ENCODE data around the gene TRIP4.

Gene TRIP4

DNA sequence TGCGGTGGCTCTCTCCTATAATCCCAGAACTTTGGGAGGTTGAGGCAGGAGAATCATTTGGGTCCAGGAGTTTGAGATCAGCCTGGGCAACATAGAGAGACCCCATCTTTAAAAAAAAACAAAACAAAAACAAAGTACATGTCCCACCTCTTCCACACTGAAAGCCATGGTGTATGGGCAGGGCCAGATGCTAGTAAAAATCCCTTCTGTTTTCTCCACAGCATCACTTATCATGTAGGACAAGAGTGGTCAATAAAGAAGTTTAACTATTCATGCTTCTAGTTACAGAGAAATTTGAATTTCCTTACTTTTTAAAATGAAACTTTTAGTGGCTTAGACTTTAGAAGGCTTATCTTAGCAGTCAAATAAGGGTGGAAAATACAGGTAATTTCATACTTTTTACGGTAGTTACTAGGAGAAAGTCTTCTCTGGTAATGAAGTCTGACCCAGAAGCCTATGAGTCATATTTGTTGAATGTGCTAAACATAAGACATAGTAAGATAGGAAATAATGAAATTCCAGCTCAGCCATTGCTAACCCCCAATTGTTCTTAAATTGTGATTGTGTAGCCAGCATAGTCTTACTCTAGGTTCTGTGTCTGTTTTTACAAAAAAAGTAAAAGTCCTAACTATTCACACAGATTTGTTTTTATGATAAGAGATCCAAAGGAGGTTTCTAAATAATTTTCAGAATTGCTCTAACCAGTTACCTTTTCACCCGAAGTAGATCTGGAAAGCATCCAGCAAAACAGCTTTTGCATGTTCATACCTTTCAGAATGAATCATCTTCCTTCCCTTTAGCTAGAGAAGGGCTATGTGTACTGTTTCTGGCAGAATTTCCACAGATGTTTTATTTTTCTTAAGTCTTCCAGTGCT is 56.3 kb downstream of the TRIP4 start:
- FAIRE-seq (peak; percentile 99), DNase-seq (ENCODE audit: insufficient read length, low spot score) (no peak)

DNA sequence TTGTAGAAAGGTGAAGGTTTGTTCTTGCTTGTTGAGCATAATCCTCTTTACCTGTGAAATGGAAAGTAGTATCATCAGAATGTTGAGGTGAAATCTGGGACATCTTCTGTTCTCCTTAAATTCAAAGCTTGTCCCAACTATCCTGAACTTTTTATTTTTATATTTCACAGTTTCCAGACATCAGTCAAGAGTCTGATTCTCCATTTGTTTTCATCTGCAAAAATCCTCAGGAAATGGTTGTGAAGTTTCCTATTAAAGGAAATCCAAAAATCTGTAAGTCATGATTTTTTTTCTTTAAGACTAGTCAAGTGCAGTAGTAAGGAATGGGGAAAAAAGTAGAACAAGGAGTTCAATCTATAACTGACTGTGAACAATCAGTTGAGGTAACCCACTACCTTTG is 57.2 kb downstream of the TRIP4 start:
- DNase-seq (ENCODE audit: insufficient read length, low spot score) (no peak), FAIRE-seq (peak; percentile 21)

DNA sequence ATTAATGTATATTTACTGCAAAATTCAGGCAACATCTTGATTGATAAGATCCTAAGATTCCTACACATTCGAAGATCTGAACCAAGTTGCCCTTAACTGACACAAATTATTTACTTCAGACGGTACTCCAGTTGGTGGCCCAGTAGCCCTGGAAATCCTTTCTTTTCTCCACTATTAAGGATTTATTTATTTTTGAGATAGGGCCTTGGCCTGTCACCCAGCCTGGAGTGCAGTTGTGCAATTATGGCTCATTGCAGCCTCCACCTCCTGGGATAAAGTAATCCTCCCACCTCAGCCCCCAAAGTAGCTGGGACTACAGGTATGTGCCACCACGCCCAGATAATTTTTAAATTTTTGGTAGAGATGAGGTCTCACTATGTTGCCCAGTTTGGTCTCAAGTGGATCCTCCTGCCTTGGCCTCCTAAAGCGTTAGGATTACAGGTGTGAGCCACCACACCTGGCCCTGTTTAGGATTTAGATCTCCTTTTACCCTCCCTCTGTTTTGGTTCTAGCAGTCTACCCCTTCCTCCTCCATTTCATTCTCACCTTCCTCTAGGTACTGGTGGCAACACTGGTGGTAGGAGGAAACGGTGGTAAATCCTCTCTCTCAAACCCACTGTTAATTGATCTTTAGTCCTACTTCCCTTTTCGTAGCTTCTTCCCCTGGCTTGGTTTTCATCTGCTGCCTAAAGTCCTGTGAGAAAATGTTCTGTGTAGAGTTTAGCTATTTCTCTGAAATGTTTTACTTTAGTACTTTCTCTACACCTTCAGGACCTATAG is 60.1 kb downstream of the TRIP4 start:
- DNase-seq (ENCODE audit: insufficient read length, low spot score) (no peak), FAIRE-seq (peak; percentile 92)

DNA sequence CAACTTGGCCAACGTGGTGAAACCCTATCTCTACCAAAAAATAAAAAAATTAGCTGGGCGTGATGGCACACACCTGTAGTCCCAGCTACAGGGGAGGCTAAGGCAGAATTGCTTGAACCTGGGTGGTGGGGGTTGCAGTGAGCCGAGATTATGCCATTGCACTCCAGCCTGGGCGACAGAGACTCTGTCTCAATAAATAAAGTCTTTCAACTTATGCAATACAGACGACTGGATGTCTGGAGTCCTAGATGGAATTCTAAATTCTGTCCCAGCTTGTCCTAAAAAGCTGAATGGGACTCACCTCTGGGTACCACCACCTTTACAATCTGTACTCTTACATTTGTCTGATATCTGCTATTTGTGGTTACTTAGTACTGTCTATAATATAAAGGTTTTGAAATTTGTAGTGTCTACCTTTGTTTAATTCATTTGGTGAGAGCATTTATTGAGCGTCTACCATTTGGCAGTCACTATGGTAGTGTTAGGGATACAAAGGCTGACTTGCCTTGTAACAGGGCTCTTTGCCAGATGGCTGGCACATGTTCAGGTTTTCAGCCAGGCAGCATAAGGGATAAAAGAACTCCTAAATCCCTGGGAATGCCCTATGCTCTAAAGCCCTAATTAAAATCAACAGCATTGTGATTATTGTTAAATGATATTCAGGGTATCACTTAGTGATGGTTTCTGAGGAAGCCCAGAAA is 65.5 kb downstream of the TRIP4 start:
- DNase-seq (ENCODE audit: insufficient read length, low spot score) (no peak), FAIRE-seq (no peak)

DNA sequence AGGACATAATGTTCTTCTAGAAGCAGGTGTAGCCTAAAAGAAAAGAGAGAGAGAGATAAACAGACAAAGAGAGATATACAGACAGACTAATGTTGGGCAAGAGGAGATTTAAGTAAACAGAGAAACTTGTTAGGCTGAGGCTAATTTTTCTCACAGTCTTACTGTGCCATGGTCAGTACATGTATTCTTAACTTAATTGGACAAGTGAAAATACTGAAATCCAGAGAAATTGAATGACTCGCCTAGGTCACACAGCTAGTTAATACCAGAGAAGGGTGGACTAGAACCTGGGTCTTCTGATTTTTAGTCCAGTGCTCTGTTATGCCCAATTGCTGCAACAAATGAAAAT is 66.0 kb downstream of the TRIP4 start:
- no peak for DNase-seq (ENCODE audit: insufficient read length, low spot score)
- FAIRE-seq = no peak

DNA sequence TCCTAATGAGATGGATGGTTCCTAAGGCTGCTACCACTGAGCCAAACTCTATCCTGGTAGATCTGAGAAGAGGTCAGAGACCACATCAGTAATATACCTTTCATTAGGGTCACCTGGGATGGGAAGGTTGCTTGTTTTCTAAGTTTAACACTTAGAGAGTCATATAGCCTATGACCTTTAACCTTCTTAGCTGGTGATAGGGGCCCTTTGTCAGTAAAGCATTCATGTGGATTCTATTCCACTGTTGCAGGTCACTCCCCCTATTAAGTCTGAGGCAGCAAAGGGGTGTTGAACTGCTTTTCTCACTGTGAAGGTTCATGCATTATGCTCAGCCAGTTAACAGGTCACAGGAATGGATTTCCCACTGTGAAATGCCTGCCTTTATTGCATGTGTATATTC is 66.6 kb downstream of the TRIP4 start:
- DNase-seq (ENCODE audit: insufficient read length, low spot score) (no peak), FAIRE-seq (no peak)

DNA sequence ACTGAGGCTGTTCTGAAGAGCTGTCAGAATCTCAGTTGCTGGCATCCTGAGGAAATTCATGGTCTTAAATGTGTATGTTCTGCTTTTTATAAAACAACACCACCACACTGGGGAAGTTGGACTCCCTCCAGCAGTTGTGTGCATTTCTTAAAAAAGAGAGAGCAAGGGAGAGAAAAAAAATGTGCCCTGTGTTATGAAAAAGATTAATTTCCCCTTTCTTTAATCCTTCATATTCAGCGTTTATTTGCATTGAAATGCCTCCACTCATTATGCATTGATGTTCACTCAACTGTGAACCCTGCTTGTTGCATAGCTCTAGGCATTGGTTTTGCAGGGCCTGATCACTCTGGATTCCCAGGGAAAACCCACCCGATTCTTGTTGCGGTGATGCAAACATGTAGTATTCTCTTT is 68.3 kb downstream of the TRIP4 start:
- FAIRE-seq = no peak

DNA sequence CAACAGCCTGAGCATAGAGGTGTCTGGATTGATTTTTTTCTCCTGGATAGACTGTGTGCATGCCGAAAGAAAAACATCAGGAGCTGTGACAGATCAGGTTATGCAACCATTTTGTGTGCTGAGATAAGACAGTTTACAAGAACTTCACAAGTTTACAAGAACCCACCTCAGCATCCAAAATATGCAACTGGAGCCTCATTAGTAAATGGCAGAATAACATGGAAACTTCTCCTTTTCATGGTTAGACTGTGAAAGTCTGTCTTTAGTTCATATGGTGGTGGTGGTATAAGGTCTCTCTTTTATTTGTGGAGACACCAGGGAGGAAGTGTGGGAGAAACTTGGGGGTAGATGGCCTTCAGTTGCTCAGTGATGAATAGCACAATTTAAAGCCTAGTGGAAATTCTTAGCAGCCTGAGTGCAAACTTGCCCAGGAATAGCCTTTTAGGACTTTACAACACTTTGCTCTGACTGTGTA is 69.0 kb downstream of the TRIP4 start:
- DNase-seq (ENCODE audit: insufficient read length, low spot score) (no peak), FAIRE-seq (peak; percentile 74)

More for the DNA sequence above, 68.3 kb downstream of the TRIP4 start:
- DNase-seq (ENCODE audit: insufficient read length, low spot score) = no peak

DNA sequence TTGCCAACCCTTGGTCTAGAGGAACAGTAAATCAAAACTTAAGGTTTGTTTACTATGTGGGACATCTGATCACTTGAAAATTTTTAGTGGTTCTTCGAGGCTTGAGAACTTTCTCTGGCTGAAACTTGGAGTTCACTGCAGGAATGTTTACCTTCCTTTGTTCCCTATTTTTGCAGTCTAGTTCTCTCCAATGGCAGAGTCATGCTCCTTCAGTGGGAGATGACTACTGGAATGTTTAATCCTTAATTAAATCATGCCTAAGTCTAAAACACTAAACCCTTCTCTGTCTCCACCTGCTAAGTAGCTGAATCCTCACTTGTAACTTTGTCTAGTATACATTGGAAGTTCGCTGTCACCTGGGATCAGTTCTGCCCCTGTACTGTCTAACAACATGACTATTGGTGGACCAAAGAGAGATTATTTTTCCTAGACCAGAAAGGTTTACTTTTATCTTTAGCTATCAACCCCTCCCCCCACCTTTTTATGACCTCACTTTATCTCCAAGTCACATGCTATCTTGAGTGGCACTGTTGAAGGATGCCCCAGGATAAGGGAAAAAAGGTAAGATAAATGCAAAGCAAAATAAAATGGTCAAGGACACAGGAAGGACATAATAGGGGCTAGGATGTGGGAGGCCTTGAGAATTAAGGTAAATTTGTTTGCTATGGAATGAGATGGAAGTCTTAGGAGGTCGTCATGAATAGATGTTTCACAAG is 71.6 kb downstream of the TRIP4 start:
- FAIRE-seq = no peak
- DNase-seq (ENCODE audit: insufficient read length, low spot score) = no peak

DNA sequence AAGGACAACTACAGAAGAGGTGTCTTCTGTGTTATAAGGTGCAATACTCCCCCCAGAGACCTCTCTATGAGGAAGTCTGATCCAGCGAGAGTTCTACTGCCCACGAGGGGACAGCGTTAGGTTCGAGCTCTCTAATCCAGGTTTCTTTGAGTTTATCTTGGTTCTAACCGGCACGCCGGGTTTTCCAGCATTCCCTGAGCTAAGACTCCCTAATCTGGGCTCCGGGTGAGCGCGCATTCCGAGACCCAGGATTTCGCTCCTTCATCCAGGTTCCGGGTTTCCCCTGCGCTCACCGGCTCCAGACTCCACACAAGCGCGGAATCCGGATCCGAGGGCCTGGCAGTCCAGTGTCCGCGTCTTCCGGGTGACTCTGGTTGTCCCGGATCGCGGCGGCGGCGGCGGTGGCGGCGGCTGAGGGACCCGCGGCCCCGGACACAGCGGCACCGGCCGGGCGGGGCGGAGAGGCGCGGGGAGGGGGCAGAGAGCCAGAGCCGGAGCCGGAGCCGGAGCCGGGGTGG is 72.6 kb downstream of the TRIP4 start, which contains the start of gene ZNF609:
ZNF609 (plus strand) TSS at position 373 of the 518 bp plus-strand sequence. CDS start 38,842 bp downstream, outside the sequence.
- no peak for FAIRE-seq

DNA sequence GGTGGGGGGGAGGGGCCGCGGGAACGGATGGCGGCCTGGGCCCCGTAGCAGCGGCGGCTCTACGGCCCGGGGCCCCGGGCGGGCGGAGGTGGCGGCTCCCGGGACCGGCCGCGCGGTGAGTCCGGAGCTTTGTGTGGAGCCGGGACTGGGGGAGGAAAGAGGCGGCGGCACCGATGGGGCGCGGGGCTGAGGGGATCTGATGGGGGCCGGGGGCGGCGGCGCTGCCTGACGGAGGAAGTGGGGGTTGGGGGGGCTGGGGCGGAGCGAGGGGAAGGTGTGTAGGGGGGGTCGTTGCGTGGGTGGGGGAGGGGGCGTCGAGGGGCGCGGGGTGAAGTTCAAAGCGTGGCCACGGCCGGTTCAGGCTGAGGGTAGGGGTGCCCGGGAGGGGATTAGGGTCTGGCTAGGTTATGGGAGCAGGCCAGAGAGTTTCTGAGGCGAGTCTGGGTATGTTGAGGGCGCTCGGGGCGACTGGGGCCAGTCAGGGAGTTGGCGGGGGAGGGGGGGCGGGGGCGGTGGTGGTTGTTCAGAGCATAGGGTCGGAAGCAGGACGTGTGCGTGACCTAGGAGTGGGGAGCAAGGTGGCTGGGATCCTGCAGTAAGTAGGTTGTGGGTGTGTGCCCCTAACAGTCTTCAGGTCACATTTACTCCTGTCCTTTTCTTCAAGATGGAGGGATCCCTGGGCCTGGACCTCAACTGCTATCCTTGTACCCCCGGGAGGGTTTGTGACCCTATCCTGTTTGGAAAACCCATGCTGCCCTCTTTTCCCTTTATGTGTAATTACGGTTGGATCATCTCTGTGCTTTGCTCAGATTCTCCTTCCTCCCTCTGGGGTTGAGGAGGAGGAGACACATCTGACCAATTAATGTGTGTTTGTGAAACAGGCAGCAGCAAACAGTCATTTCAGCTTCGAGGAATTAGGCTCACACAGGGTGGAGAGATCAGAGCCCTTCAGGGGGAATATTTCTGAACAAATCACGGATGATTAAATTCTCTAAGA is 73.4 kb downstream of the TRIP4 start:
- FAIRE-seq (peak; percentile 91), DNase-seq (ENCODE audit: insufficient read length, low spot score) (peak; percentile 42)

More for the DNA sequence above, 72.6 kb downstream of the TRIP4 start, which contains the start of gene ZNF609:
- peak; percentile 73 for DNase-seq (ENCODE audit: insufficient read length, low spot score)

DNA sequence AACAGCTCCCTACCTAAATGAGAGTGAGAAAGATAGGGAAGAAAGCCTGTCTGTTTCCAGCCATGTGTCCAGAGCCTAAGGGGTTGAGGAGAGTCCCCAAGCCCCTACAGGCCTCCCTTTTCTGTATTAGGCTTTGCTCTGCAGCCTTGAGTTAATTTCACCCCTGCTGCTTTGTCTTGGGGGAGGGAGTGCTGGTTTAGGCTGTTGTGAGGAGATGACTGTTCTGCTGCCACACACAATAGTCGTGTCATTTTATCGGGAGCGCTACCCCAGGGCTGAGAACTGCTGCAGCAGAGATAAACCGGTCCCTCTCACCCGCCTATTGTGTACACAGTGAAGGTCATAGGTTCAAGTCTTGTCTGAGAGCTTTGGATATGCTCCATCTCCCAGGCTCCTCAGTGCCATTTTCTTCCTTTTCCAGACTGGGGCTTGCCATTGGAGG is 74.1 kb downstream of the TRIP4 start:
- FAIRE-seq = no peak
- no peak for DNase-seq (ENCODE audit: insufficient read length, low spot score)

DNA sequence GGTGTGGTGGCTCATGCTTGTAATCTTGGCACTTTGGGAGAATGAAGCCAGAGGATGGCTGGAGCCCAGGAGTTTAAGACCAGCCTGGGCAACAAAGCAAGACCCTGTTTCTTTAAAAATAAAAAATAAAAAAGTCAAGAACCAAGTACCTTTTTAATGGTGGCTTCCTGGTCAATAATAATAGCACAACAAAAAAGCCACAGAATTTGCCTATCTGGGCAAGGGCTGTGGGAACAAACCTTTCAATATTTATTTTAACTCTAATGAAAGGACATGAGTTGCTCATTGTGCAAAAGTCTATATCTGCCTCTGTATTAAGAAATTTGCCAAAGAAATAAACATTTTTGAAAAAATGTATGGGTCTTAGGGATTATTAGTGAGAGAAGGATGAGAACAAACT is 74.9 kb downstream of the TRIP4 start:
- no peak for FAIRE-seq
- no peak for DNase-seq (ENCODE audit: insufficient read length, low spot score)

DNA sequence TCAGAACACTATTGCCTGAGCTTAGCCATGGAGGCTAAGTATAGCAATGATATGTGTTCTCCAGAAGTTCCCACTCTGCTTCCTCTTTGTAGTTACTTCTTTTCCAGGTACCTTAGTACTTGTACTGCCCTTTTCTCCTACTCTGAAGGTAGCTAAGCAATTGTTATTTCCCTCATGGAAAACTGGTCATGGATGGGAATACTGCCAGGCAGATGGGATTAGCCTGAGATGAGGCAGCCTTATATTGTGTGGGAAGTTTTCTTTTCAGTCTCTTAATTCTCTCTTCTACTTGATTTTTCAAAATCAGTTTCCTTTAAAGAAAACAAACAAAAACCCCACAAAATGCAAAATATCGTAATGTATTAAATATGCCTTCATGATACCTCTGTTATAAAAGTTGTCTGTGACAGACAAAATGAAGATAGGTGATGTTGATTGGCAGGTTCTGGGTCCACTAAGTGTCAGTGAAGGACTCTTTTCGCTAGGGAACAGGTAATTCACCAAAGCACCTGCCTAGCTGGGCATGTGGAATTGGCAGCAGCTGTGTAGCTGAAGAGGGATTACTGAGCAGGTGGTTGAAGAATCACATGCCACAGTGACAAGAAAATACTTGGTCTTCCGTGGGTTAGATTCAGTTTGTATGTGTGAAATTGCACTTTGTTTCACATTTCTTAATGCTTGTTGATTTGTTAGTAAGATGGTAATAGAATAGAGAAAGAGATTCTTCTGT is 76.8 kb downstream of the TRIP4 start:
- DNase-seq (ENCODE audit: insufficient read length, low spot score) (no peak), FAIRE-seq (no peak)

DNA sequence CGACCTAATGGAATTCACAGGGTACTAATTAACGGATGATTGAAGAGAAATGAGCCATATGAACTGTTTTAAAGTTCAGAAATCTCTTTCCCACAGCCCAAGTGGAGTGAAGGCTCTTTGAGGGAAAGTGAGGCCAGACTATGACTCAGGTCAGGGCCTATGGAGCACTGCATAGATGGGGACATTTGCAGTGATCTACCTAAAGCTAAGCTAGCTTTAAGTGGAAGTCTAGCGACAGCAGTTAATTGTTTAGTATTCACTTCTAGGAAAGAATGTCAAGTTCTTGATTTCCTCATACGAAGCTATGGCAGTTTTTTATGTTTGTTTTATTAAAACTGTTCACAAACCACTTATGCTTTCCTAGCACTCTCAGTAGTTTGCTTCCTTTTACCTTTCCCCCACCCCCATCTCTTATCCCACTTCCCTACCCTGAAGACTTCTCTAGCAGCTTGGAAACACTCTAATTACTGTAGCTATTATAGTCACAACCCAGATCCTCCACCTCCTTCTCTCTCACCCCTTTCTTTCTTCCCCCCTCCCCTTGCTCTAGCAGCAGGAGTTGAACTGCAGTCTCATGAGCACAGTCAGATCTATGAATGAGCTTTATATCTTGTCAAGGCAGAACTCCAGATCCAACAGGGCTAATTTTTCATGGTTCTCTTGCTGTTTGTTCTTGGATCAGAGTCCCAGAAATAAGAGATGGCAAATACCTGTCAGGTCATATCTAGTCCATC is 78.9 kb downstream of the TRIP4 start:
- FAIRE-seq (no peak), DNase-seq (ENCODE audit: insufficient read length, low spot score) (no peak)

DNA sequence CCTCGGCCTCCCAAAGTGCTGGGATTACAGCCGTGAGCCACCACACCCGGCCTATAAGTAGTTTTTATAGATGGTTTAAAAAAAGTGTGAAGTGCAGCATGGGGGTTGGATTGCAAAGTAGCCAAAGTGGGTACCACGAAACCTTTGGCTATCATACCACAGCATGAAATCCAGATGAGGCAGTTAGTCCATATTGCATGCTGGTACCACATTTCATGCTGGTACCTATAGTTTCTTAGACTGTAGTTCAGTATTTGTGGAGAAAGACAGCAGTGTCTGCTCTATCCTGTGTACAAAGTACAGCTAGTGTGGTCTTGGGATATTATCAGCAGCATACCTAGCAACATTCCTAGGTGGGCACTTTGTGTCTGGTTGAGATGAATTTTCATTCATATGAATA is 84.5 kb downstream of the TRIP4 start:
- FAIRE-seq = no peak

DNA sequence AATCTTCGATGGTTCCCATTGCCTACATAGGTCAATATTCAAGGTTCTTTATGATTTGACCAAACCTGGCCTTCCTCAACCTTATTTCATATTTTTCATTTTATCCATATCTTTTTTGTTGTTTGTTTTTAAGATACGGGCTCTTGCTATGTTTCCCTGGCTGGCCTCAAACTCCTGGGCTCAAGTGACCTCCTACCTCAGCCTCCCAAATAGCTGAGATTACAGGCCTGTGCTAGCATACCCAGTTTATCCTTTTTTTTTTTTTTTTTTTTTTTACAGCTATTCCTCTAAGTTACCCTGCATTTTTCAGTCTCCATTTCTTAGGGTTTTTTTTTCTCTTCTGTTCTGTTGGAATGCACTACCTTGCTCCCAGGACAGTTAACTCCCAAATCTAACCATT is 87.2 kb downstream of the TRIP4 start:
- no peak for FAIRE-seq
- no peak for DNase-seq (ENCODE audit: insufficient read length, low spot score)

More for the DNA sequence above, 84.5 kb downstream of the TRIP4 start:
- no peak for DNase-seq (ENCODE audit: insufficient read length, low spot score)

DNA sequence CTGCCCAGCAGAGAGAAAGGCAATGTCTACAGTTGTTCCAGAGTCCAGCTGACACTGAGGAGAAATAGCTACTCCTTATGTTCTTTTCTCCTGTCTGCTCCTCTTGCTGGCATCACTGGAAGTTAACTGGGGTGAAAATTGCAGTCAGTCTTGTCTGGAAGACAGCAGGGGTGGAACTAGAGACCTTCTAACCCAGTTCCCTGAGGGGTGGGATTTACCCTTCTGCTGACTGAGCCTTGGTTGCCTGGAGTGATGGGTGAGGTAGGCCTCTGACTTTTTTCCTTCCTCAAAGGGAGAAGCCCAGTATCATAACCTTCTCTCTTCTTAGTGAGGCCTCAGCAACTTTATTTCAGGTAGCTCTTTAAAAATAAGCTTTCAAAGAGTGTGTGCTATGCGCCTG is 88.9 kb downstream of the TRIP4 start:
- FAIRE-seq (no peak), DNase-seq (ENCODE audit: insufficient read length, low spot score) (no peak)

All from GM19239 (cell line).